HFFc6 (cell line): ENCODE results near the gene RMND1. TPM values are rescaled to one million over a fixed set of nuclear protein-coding genes. Genes with fewer than 3 reads are reported as not detected.

Experiments
- DNase-seq: peaks from one replicate; pipeline ENCODE4 v3.0.0-alpha.2; 2018
- H3K27ac Mint-ChIP-seq: 2 replicates; pipeline ENCODE4 v1.8.0; 2020; ENCODE audit warnings: mild to moderate bottlenecking, mixed read lengths
- H3K27me3 Mint-ChIP-seq: 2 replicates; pipeline ENCODE4 v1.8.0; 2021; ENCODE audit warnings: mild to moderate bottlenecking, moderate library complexity, mixed read lengths; ENCODE audit not compliant: insufficient read depth
- H3K36me3 Mint-ChIP-seq: 2 replicates; pipeline ENCODE4 v1.8.0; 2021; ENCODE audit warnings: low read depth, mixed read lengths
- H3K4me1 Mint-ChIP-seq: 2 replicates; pipeline ENCODE4 v1.8.0; 2020; ENCODE audit warnings: low read depth, mixed read lengths
- H3K4me3 Mint-ChIP-seq: 2 replicates; pipeline ENCODE4 v1.8.0; 2020; ENCODE audit warnings: mild to moderate bottlenecking, moderate library complexity, mixed read lengths
- H3K9me3 Mint-ChIP-seq: 2 replicates; pipeline ENCODE4 v1.8.0; 2020; ENCODE audit warnings: mild to moderate bottlenecking, mixed read lengths
- total RNA-seq, 6 experiments: library from RNA; stranded (reverse); fragmentation: NEBNext Ultra II Directional; extraction: Animal tissue kit (Norgen Biotek cat#: 25700); gene quantifications; 2 replicates in 1 of 6; 3 replicates in 5 of 6; pipeline ENCODE4 v1.2.3, GENCODE V29; 2021
- TF ChIP-seq, protein P1 (sequence below): fragments of 200-600 bp; sonication (generic); IDR thresholded peaks from 2 replicates; pipeline ENCODE4 v1.5.0; 2021; ENCODE audit warnings: antibody characterized with exemption, mild to moderate bottlenecking

The RMND1 gene
- total RNA-seq, 6 experiments from 2014 or later = 20.6 to 27.5 (median 22.0) TPM

DNA sequence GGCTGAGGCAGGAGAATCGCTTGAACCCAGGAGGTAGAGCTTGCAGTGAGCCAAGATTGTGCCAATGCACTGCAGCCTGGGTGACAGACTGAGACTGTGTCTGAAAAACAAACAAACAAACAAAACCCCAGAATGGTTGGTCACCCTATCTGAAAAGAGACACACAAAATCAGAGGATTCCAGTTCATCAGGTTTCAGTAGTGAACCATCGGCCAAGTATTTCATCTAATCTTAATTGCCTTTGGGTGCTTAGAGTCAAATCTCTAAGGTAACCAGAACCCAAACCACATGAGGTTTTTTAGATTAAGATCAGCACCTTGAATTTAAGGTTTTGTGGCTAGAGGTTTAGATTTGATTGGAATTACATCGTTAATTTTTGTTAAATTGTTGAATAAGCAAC, 52.2 kb downstream of the RMND1 start:
- Mint-ChIP-seq H3K36me3 (peaks cover 22% of the 10 kb centered on the region), H3K4me1 (peaks cover 56% of the 10 kb centered on the region), H3K27ac (0 out of 2 replicates have a peak overlapping the region, but pooled peaks have one; percentile 21)

DNA sequence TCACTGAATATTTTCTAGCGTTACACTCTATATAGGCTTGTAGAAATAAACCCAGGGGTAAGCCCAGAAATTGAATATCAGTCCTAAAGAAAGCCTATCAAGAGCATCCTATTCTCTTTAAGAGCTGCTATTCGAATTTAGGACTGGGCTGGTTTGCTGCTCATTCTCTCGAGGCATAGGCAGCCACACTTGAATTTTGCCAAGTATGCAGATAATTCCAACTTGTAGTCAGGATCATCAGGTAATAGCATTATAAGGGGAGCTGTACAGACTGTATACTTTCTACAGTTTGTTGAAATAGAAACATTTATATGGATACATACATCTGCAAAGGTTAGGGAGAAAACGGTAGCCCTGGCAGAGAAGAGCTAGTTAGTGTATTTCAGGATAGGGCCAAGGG, 58.5 kb downstream of the RMND1 start:
- TF ChIP-seq, protein P1, sequence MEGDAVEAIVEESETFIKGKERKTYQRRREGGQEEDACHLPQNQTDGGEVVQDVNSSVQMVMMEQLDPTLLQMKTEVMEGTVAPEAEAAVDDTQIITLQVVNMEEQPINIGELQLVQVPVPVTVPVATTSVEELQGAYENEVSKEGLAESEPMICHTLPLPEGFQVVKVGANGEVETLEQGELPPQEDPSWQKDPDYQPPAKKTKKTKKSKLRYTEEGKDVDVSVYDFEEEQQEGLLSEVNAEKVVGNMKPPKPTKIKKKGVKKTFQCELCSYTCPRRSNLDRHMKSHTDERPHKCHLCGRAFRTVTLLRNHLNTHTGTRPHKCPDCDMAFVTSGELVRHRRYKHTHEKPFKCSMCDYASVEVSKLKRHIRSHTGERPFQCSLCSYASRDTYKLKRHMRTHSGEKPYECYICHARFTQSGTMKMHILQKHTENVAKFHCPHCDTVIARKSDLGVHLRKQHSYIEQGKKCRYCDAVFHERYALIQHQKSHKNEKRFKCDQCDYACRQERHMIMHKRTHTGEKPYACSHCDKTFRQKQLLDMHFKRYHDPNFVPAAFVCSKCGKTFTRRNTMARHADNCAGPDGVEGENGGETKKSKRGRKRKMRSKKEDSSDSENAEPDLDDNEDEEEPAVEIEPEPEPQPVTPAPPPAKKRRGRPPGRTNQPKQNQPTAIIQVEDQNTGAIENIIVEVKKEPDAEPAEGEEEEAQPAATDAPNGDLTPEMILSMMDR = no peak
- Mint-ChIP-seq H3K4me1 (peaks cover 60% of the 10 kb centered on the region), H3K27me3 (peaks cover 1% of the 10 kb centered on the region; the same call in 1 of the 2 replicates), H3K27ac (peak overlapping the region; percentile 90; the same call in 1 of the 2 replicates), H3K4me3 (peak overlapping the region; percentile 94), H3K9me3 (no peaks in the 10 kb centered on the region), H3K36me3 (peaks cover 24% of the 10 kb centered on the region)
- no peak for DNase-seq

More for the DNA sequence above, 52.2 kb downstream of the RMND1 start:
- no peaks in the 10 kb centered on the region; the same call in 1 of the 2 replicates for H3K27me3 Mint-ChIP-seq
- TF ChIP-seq, protein P1 = no peak
- H3K9me3 Mint-ChIP-seq = no peaks in the 10 kb centered on the region
- DNase-seq = no peak
- H3K4me3 Mint-ChIP-seq = no peak overlapping the region

DNA sequence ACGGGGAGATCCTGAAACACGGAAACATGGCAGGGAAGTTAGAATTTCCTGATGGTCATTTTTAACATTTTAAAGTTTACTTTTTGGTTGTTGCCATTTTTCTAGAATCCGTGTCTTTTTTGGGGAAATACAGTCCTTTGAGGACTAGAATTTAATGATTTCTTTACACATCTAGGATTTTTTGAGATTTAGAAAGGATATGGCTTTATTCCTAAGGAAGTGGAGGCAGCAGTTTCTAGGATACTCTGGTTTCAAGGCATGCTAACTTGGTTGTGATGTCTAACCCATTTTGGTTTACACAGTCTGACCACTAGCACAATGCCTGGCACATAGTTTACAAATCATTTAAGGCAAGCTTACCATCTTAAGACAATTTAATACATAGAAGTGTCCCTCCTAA, 59.5 kb downstream of the RMND1 start:
- peaks cover 17% of the 10 kb centered on the region for H3K36me3 Mint-ChIP-seq
- H3K4me1 Mint-ChIP-seq = peaks cover 63% of the 10 kb centered on the region
- peak overlapping the region; percentile 90 for H3K27ac Mint-ChIP-seq
- DNase-seq = no peak
- H3K9me3 Mint-ChIP-seq = no peaks in the 10 kb centered on the region
- peak overlapping the region; percentile 94 for H3K4me3 Mint-ChIP-seq
- H3K27me3 Mint-ChIP-seq = peaks cover 1% of the 10 kb centered on the region; the same call in 1 of the 2 replicates
- TF ChIP-seq, protein P1 = no peak

DNA sequence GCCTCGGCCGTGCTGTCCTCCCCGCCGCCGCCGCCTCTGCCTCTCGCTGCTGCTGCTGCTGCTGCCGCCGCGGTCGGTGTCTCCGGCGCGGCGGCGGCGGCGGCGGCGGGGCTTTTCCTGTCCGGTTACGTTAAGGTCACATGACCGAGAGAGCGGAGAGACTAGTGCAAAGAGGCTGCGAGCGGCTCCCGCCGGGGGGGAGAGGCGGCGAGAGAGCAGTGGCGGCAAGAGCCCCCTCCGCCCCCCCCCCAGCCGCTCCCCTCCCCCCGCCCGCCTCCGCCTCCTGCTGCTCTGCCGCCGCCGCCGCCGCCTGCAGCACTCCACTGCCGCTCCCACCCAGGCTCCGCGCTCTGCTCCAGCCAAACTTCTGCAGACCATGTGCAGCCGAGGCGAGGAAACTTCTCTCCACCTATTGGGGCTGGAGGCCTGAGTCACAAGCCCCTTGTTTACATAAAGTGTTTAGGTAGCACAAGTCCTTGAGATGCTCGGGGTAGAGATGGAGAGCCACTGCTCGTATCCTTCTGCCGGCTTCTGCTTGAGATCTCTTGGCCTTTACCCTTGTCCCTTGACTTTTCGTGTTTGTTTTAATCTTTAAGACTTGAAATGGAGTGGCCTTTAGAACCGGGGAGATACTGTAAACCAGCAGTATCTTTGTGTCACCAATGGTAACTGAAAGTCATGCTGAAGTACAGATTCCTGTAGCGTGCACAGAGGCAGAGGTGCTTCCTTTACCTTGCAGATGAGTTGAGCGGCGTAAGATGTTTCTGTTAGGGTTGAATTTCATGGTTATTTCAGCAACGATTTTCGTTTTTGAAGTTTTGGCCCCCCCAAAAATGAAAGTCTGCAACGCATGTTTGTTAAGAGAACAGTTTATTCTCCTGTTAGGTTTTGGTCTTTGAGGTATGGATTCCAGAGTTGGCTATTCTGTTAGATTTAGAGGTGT, 60.2 kb downstream of the RMND1 start, which contains the start of gene ZBTB2:
Gene ZBTB2, minus strand, starts transcription at position 89 of the 943 bp plus-strand sequence. CDS start 17,922 bp downstream, outside the sequence.
- H3K27me3 Mint-ChIP-seq = peaks cover 1% of the 10 kb centered on the region; the same call in 1 of the 2 replicates
- H3K36me3 Mint-ChIP-seq = peaks cover 13% of the 10 kb centered on the region
- H3K4me1 Mint-ChIP-seq = peaks cover 66% of the 10 kb centered on the region
- H3K4me3 Mint-ChIP-seq = peak within 1 kb of the TSS; percentile 94
- H3K27ac Mint-ChIP-seq = peak within 1 kb of the TSS; percentile 90
- TF ChIP-seq, protein P1 = no peak
- DNase-seq = peak; percentile 82
- no peaks in the 10 kb centered on the region for H3K9me3 Mint-ChIP-seq

DNA sequence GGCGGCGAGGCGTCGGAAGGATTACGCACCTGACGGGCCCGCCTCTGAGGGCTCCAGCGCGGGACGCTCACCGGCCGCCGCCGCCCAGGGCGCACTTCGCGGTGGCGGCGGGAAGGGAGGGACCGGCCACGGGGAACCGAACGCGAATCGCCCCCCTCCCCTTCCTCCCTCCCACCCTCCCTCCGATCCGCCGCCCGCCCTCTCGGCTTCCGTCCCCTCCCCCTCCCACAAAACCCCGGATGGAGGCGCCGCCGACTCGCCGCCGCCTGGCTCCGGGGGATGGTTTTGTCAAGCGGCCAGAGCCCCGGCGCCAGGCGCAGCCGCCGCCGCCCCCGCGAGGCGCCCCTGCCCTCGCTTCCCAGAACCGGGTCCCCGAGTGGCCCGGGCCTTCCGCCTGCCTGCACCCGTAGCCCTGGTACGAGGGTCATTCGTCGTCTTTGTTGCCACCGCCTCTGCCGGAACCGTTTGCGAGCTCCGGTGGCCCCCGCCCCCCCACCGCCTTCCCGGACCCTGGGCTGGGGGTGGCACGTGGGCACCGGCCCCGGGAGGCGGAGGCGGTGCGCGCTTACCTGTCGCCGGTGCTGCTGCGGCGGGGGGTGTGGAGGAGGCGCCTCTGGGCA, 61.0 kb downstream of the RMND1 start:
- peak; percentile 32 for DNase-seq
- H3K27ac Mint-ChIP-seq = peak overlapping the region; percentile 90; the same call in 1 of the 2 replicates
- H3K4me3 Mint-ChIP-seq = peak overlapping the region; percentile 94

More for the DNA sequence above, 61.0 kb downstream of the RMND1 start:
- peaks cover 58% of the 10 kb centered on the region for H3K4me1 Mint-ChIP-seq
- TF ChIP-seq, protein P1 = no peak
- no peaks in the 10 kb centered on the region for H3K9me3 Mint-ChIP-seq
- peaks cover 1% of the 10 kb centered on the region; the same call in 1 of the 2 replicates for H3K27me3 Mint-ChIP-seq
- peaks cover 13% of the 10 kb centered on the region for H3K36me3 Mint-ChIP-seq
